Ascending aorta (tissue), 2 donors: Measurements from ENCODE around the gene NKD1. TPM values are rescaled to one million over a fixed set of nuclear protein-coding genes. Genes with fewer than 3 reads are reported as not detected.

Experiments used
- DNase-seq, 2 donors: peaks; one replicate each; pipeline ENCODE4 v3.0.0-alpha.2; 2019; ENCODE audit warnings: low spot score in 2 of 2
- H3K27ac ChIP-seq, 2 donors: fragments of 200-600 bp; sonication (generic); one replicate each; pipeline ENCODE4 v1.5.1; 2016 to 2017; ENCODE audit warnings: mild to moderate bottlenecking in 1 of 2
- H3K27me3 ChIP-seq: fragments of 200-600 bp; sonication (generic); one replicate; pipeline ENCODE4 v1.5.1; 2017
- H3K36me3 ChIP-seq, 2 donors: fragments of 200-600 bp; sonication (generic); one replicate each; pipeline ENCODE4 v1.5.1; 2016
- H3K4me1 ChIP-seq, 2 donors: fragments of 200-600 bp; sonication (generic); one replicate each; pipeline ENCODE4 v1.5.1; 2016 to 2017; ENCODE audit warnings: mild to moderate bottlenecking in 1 of 2
- H3K4me3 ChIP-seq, 2 donors: fragments of 200-600 bp; sonication (generic); one replicate each; pipeline ENCODE4 v1.5.1; 2016 to 2017; ENCODE audit warnings: mild to moderate bottlenecking in 1 of 2
- H3K9me3 ChIP-seq, 2 donors: fragments of 200-600 bp; sonication (generic); one replicate each; pipeline ENCODE4 v1.5.1; 2016
- CTCF ChIP-seq, 3 experiments: fragments of 200-600 bp in 2 of 3; fragments of 450-650 bp in 1 of 3; sonication (generic) in 2 of 3; IDR thresholded peaks; one replicate each; pipeline ENCODE4 v1.5.1; 2016 to 2019; ENCODE audit warnings: antibody characterized with exemption in 3 of 3, mild to moderate bottlenecking in 1 of 3, moderate library complexity in 1 of 3
- intact Hi-C: fragments of 100-400 bp; cut with DNase I; formaldehyde crosslinking; loops from one replicate; pipeline ENCODE4 v1.15.1; 2023
- total RNA-seq: library from RNA; depleted of rRNA; stranded (reverse); fragments of >200 nt; gene quantifications from one replicate; pipeline ENCODE4 v1.1.0, GENCODE V29; 2016

The NKD1 gene
- total RNA-seq, 1 donor from 2014 or later, result 33.2 TPM

- H3K36me3 ChIP-seq, result no peaks in the 10 kb centered on the region
- no peak overlapping the region for H3K27ac ChIP-seq
- intact Hi-C loops, result loop anchor here (5.0 kb wide), 1 partner anchor 117 kb away; no protein-coding TSS in a partner anchor
- TF ChIP-seq CTCF (IDR thresholded peaks at IDR 0.05), result no peak
- H3K4me3 ChIP-seq, result no peak overlapping the region
- peaks cover 3% of the 10 kb centered on the region in 2 donors for H3K4me1 ChIP-seq
- DNase-seq, result no peak
- no peaks in the 10 kb centered on the region for H3K9me3 ChIP-seq
- H3K27me3 ChIP-seq, result no peaks in the 10 kb centered on the region
Observed at GRCh38 chr16:50690177-50690576, 142.0 kb downstream of the NKD1 start.

GRCh38 chr16:50692644-50692998 is 144.4 kb downstream of the NKD1 start:
- no peak overlapping the region for H3K27ac ChIP-seq
- intact Hi-C loops, result loop anchor here (5.0 kb wide), 1 partner anchor 115 kb away; no protein-coding TSS in a partner anchor
- H3K4me3 ChIP-seq, result no peak overlapping the region
- no peaks in the 10 kb centered on the region for H3K36me3 ChIP-seq
- no peak for DNase-seq
- H3K4me1 ChIP-seq, result peaks cover 3 to 13% of the 10 kb centered on the region in 2 donors
- H3K9me3 ChIP-seq, result no peaks in the 10 kb centered on the region
- no peaks in the 10 kb centered on the region for H3K27me3 ChIP-seq
- no peak for TF ChIP-seq CTCF (IDR thresholded peaks at IDR 0.05)

GRCh38 chr16:50692999-50693781 is 145.0 kb downstream of the NKD1 start, which contains the start of gene NOD2:
NOD2 (plus strand) TSS chr16:50693606; CDS start chr16:50699496, 5,890 bp downstream.
- TF ChIP-seq CTCF (IDR thresholded peaks at IDR 0.05), result no peak
- peak within 1 kb of the TSS; percentile 64 to 67 for H3K4me3 ChIP-seq
- H3K27ac ChIP-seq, result no peak within 1 kb of the TSS
- intact Hi-C loops, result loop anchor here (5.0 kb wide), 1 partner anchor 114 kb away; no protein-coding TSS in a partner anchor
- no peaks in the 10 kb centered on the region for H3K27me3 ChIP-seq
- peaks cover 3 to 15% of the 10 kb centered on the region in 2 donors for H3K4me1 ChIP-seq
- H3K9me3 ChIP-seq, result no peaks in the 10 kb centered on the region
- no peaks in the 10 kb centered on the region for H3K36me3 ChIP-seq
- no peak for DNase-seq

GRCh38 chr16:50694206-50694605 is 146.0 kb downstream of the NKD1 start:
- DNase-seq, result no peak
- Histone ChIP-seq H3K4me1 (peaks cover 3 to 20% of the 10 kb centered on the region in 2 donors), H3K9me3 (no peaks in the 10 kb centered on the region), H3K36me3 (no peaks in the 10 kb centered on the region), H3K27me3 (no peaks in the 10 kb centered on the region), H3K4me3 (peak overlapping the region; percentile 64 to 67), H3K27ac (no peak overlapping the region)
- intact Hi-C loops, result loop anchor here (5.0 kb wide), 1 partner anchor 113 kb away; no protein-coding TSS in a partner anchor
- no peak for TF ChIP-seq CTCF (IDR thresholded peaks at IDR 0.05)

GRCh38 chr16:50695017-50696000 is 147.1 kb downstream of the NKD1 start:
- H3K27me3 ChIP-seq, result no peaks in the 10 kb centered on the region
- H3K27ac ChIP-seq, result peak overlapping the region; percentile 47 to 50

More at GRCh38 chr16:50695017-50696000, 147.1 kb downstream of the NKD1 start:
- Histone ChIP-seq H3K4me3 (no peak overlapping the region), H3K4me1 (peaks cover 3 to 20% of the 10 kb centered on the region in 2 donors), H3K36me3 (no peaks in the 10 kb centered on the region), H3K9me3 (no peaks in the 10 kb centered on the region)
- TF ChIP-seq CTCF (IDR thresholded peaks at IDR 0.05), result no peak
- no peak for DNase-seq
- intact Hi-C loops, result no loop called here
